Measurements from ENCODE around the gene GPR101. TPM values are rescaled to one million over a fixed set of nuclear protein-coding genes. Genes with fewer than 3 reads are reported as not detected.

Gene GPR101, protein sequence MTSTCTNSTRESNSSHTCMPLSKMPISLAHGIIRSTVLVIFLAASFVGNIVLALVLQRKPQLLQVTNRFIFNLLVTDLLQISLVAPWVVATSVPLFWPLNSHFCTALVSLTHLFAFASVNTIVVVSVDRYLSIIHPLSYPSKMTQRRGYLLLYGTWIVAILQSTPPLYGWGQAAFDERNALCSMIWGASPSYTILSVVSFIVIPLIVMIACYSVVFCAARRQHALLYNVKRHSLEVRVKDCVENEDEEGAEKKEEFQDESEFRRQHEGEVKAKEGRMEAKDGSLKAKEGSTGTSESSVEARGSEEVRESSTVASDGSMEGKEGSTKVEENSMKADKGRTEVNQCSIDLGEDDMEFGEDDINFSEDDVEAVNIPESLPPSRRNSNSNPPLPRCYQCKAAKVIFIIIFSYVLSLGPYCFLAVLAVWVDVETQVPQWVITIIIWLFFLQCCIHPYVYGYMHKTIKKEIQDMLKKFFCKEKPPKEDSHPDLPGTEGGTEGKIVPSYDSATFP
- total RNA-seq, result not detected in 3 replicates
- long read RNA-seq, result 0 reads

DNA sequence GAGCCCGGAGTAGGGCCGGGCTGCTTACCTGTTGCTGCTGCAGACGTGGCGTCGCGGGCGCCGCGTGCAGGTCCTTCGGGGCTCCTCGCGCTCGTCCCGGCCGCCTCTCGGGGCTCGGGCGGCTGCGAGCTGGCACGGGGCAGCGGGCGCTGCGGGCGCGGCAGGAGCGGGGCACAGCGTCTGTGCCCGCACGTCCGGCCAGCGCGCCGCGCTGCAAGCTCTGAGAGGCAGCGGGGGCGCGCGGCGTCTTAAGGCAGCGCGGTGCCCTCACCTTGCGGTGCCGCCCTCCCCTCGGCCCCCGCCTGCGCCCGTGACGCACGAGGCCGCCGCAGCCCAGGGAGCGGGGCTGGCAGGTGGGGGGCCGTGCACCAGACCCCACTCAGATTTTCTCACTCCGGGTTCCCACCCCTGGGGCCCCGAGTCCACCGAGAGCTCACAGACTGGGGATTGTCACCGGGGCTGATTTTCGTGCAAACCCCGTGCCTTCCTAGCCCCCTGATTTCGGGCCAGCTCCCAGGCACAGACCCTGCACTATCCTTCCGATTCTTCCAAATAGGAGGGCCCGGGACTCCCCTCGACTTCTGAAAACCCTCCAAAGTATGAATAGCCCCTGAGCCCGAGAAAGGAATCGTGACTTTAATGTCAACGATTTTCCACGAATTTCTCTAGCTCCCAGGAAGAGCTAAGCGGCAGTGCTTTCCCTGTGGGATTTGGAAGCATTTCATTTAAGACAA is at the start of gene GPR101:
TSS of gene GPR101 (minus strand) at position 222 of the 734 bp plus-strand sequence. CDS start 2,321 bp downstream, outside the sequence.
- Mint-ChIP-seq H3K4me1 (ENCODE audit: low read depth) (no peaks in the 10 kb centered on the region), H3K27ac (ENCODE audit: unreplicated experiment) (no peak within 1 kb of the TSS), H3K27me3 (ENCODE audit: low read depth) (peaks cover 45% of the 10 kb centered on the region), H3K9me3 (ENCODE audit: low read depth) (peaks cover 10% of the 10 kb centered on the region), H3K4me3 (ENCODE audit: unreplicated experiment) (no peak within 1 kb of the TSS), H3K36me3 (ENCODE audit: low read depth) (peaks cover 3% of the 10 kb centered on the region)
- no peak for DNase-seq (ENCODE audit: low spot score)
- TF ChIP-seq, protein P1, sequence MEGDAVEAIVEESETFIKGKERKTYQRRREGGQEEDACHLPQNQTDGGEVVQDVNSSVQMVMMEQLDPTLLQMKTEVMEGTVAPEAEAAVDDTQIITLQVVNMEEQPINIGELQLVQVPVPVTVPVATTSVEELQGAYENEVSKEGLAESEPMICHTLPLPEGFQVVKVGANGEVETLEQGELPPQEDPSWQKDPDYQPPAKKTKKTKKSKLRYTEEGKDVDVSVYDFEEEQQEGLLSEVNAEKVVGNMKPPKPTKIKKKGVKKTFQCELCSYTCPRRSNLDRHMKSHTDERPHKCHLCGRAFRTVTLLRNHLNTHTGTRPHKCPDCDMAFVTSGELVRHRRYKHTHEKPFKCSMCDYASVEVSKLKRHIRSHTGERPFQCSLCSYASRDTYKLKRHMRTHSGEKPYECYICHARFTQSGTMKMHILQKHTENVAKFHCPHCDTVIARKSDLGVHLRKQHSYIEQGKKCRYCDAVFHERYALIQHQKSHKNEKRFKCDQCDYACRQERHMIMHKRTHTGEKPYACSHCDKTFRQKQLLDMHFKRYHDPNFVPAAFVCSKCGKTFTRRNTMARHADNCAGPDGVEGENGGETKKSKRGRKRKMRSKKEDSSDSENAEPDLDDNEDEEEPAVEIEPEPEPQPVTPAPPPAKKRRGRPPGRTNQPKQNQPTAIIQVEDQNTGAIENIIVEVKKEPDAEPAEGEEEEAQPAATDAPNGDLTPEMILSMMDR (IDR thresholded peaks at IDR 0.05), result no peak

DNA sequence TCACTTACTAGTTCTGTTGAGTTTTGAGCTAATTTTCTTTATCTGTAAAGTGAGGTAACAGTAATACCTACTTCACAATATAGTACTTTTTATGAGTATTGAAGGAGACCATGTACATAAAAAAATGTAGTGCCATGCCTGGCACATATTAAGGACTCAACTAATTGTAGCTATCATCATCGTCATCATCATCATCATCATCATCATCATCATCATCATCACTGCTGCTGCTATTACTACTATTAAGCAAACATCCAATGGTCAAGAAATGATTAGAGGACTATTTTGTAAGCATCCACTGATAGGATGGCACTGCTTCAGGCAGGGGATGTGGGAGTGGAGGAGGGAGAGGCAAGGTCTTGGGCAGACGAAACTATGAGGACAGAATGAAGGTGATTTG is 47.4 kb upstream of the GPR101 start:
- TF ChIP-seq, protein P1 (IDR thresholded peaks at IDR 0.05), result no peak
- Mint-ChIP-seq H3K36me3 (ENCODE audit: low read depth) (no peaks in the 10 kb centered on the region), H3K27ac (ENCODE audit: unreplicated experiment) (no peak overlapping the region), H3K27me3 (ENCODE audit: low read depth) (peaks cover 1% of the 10 kb centered on the region), H3K4me3 (ENCODE audit: unreplicated experiment) (no peak overlapping the region), H3K9me3 (ENCODE audit: low read depth) (peaks cover 21% of the 10 kb centered on the region), H3K4me1 (ENCODE audit: low read depth) (no peaks in the 10 kb centered on the region)
- DNase-seq (ENCODE audit: low spot score), result no peak

DNA sequence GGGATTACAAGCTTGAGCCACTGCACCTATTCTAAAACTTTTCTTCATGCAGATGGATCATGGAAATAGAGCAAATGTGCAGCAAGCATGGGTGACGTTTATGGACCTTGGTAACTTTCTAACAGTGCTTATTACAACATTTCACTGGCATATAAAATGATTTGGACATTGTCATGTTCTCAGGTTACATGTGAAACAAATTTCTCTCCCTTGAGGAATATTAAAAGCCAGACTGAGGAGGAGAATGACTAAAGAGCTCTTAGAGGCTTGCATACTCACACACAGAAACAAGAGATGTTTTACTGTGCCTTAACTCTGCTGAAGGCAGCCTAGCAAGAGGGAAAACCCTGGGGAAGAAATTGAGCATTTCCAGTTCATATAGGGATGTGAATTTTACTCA is 38.6 kb upstream of the GPR101 start:
- no peak overlapping the region for H3K4me3 Mint-ChIP-seq (ENCODE audit: unreplicated experiment)
- no peak for DNase-seq (ENCODE audit: low spot score)
- peaks cover 6% of the 10 kb centered on the region for H3K9me3 Mint-ChIP-seq (ENCODE audit: low read depth)
- H3K36me3 Mint-ChIP-seq (ENCODE audit: low read depth), result no peaks in the 10 kb centered on the region
- H3K27me3 Mint-ChIP-seq (ENCODE audit: low read depth), result no peaks in the 10 kb centered on the region
- no peaks in the 10 kb centered on the region for H3K4me1 Mint-ChIP-seq (ENCODE audit: low read depth)
- H3K27ac Mint-ChIP-seq (ENCODE audit: unreplicated experiment), result no peak overlapping the region
- TF ChIP-seq, protein P1 (IDR thresholded peaks at IDR 0.05), result no peak

DNA sequence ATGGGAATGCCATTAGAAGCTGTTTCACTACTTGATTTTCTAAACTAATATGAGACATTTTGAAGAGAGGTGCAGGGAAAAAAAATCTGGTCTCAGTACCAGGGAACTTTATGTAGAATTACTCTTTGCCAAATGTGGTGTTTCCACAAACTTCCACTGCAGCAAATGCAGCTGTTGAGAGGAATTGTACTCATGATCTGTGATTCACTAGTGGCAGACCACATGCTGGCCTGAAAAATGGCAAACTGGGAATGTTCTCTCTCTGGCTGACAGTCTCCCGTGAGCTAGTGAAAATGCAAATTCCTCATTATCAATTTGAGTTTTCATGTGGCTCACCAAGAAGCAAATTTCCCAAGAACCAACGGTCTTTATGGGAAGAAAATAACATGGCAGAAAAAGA is 37.8 kb upstream of the GPR101 start:
- no peaks in the 10 kb centered on the region for H3K36me3 Mint-ChIP-seq (ENCODE audit: low read depth)
- no peaks in the 10 kb centered on the region for H3K4me1 Mint-ChIP-seq (ENCODE audit: low read depth)
- TF ChIP-seq, protein P1 (IDR thresholded peaks at IDR 0.05), result no peak
- no peak overlapping the region for H3K4me3 Mint-ChIP-seq (ENCODE audit: unreplicated experiment)
- H3K27ac Mint-ChIP-seq (ENCODE audit: unreplicated experiment), result no peak overlapping the region
- no peaks in the 10 kb centered on the region for H3K27me3 Mint-ChIP-seq (ENCODE audit: low read depth)
- H3K9me3 Mint-ChIP-seq (ENCODE audit: low read depth), result peaks cover 6% of the 10 kb centered on the region
- DNase-seq (ENCODE audit: low spot score), result no peak

DNA sequence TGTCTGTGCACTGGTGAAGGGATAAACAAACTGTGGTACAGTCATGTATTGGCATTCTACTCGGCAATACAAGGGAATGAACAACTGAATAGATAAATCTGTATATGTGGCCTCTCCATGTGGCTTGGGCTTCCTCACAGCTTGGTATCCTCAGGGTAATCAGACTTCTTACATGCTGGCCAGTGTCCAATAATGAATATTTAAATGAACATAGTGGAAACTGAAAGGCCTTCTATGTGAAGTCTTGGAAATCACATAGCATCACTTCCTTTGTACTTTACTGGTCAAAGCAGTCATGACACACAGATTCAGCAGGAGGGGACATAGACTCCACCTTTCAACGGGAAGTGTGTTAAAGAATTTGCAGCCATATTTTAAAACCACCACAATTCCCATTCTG is 33.4 kb upstream of the GPR101 start:
- Mint-ChIP-seq H3K36me3 (ENCODE audit: low read depth) (no peaks in the 10 kb centered on the region), H3K4me3 (ENCODE audit: unreplicated experiment) (no peak overlapping the region), H3K27ac (ENCODE audit: unreplicated experiment) (no peak overlapping the region), H3K9me3 (ENCODE audit: low read depth) (peaks cover 20% of the 10 kb centered on the region), H3K27me3 (ENCODE audit: low read depth) (no peaks in the 10 kb centered on the region), H3K4me1 (ENCODE audit: low read depth) (no peaks in the 10 kb centered on the region)
- DNase-seq (ENCODE audit: low spot score), result no peak
- TF ChIP-seq, protein P1 (IDR thresholded peaks at IDR 0.05), result no peak

All from chondrocyte (in vitro differentiated cells).